ENCODE results near the gene SRGAP1.

GRCh38 chr12:63823040-63823439 is 21.5 kb upstream of the SRGAP1 start:
- TF ChIP-seq CTCF (optimal IDR thresholded peaks at IDR 0.05 in 1 of 3, IDR thresholded peaks at IDR 0.05 in 1 of 3, conservative IDR thresholded peaks at IDR 0.05 in 1 of 3; ENCODE audit: extremely low read depth in 1 of 3, insufficient read depth in 2 of 3, low read length in 3 of 3), result no peak
- no peak for TF ChIP-seq EZH2 (IDR thresholded peaks at IDR 0.05; ENCODE audit: low read length)
